GM21381 (cell line): ENCODE results near the gene RSAD2.
"Not testable (repeated sequence)": the region's sequence is repeated elsewhere in the genome, so short reads cannot be mapped to it uniquely, and the experiment has no call there.

Experiments used
- ATAC-seq: cut with Tn5 transposase; IDR thresholded peaks from one replicate; pipeline ENCODE4 v1.9.1; 2021; ENCODE audit warnings: mild to moderate bottlenecking, moderate library complexity; ENCODE audit not compliant: unreplicated experiment

Gene RSAD2

GRCh38 chr2:6896930-6897759 lies 19.6 kb downstream of the RSAD2 start:
- ATAC-seq = no peak

DNA sequence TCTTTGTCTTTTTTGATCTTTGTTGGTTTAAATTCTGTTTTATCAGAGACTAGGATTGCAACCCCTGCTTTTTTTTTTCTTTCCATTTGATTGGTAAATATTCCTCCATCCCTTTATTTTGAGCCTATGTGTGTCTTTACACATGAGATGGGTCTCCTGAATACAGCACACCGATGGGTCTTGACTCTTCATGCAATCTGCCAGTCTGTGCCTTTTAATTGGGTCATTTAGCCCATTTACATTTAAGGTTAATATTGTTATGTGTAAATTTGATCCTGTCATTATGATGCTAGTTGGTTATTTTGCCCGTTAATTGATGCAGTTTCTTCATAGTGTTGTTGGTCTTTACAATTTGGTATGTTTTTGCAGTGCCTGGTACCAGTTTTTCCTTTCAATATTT lies 25.0 kb downstream of the RSAD2 start:
- not testable (repeated sequence) for ATAC-seq

DNA sequence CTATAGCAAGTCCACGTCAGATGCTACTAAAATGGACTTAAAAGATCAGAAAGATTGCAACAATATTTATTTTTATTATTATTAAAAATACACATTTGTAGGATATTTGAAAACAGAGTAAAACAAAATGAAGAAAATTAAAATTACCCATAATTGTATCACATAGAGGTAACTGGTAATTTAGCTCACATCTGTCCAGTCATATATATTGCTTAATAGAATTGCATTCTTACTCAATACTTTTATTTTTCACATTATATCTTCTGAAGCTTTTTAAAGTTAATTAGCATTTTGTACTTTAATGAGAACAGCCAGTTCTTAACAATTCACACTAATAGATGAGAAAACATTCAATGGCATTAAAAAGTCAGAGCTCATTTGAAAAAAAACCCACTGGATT lies 28.1 kb downstream of the RSAD2 start:
- ATAC-seq = no peak

- no peak for ATAC-seq
Measured at GRCh38 chr2:6906165-6906741, 28.7 kb downstream of the RSAD2 start.

GRCh38 chr2:6908291-6908690 lies 30.7 kb downstream of the RSAD2 start:
- ATAC-seq = no peak

GRCh38 chr2:6909431-6910385 lies 32.1 kb downstream of the RSAD2 start:
- peak; percentile 98 for ATAC-seq

DNA sequence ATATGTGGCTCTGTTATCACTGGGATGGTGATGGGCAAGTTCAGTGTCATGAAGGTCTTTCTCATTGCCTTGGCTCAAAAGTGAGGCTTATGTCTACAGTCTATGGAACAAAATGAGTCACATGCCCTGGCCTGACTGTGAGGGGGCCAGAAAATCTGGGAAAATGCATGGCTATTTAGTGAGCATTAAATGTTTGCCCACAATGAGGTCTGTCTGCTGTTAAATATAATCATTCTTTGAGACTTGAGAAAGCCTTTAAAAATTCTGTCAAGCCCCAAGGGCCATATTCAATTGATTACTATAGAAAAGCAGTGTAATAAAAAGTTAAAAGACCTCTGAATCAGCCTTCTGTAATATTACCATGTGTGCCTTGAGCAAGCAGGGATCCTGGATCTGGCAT lies 34.1 kb downstream of the RSAD2 start:
- ATAC-seq = no peak

- no peak for ATAC-seq
Measured at GRCh38 chr2:6913415-6914157, 36.0 kb downstream of the RSAD2 start.

- no peak for ATAC-seq
Measured at GRCh38 chr2:6914828-6915227, 37.3 kb downstream of the RSAD2 start.

DNA sequence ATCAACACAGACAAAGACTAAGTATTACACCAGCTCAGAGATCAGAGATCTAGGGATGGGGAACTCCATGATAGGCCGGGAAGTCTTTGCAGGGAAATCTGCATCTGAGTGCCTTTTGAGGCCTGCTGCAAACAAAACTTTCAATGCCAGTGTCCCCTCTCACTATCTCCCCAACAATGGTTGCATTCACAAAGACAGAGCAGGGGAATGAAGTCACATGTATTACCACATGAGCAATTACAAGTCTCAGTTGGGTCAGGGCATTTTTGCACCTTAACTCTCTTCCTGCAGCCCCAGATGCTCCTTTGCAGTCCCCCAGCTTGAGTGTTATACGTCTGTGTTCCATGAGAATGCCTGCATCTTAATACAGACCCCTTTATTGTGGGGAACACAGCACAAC lies 37.8 kb downstream of the RSAD2 start:
- ATAC-seq = no peak

- no peak for ATAC-seq
Measured at GRCh38 chr2:6916224-6916623, 38.6 kb downstream of the RSAD2 start.

- ATAC-seq = no peak
Measured at GRCh38 chr2:6916736-6917070, 39.1 kb downstream of the RSAD2 start.

GRCh38 chr2:6917071-6917760 lies 39.6 kb downstream of the RSAD2 start, which contains the start of gene RNF144A:
TSS of gene RNF144A (plus strand) at chr2:6917412. CDS start at chr2:6996927, 79,515 bp downstream.
- peak; percentile 83 for ATAC-seq

- peak; percentile 38 for ATAC-seq
Measured at GRCh38 chr2:6917761-6918421, 40.3 kb downstream of the RSAD2 start.

DNA sequence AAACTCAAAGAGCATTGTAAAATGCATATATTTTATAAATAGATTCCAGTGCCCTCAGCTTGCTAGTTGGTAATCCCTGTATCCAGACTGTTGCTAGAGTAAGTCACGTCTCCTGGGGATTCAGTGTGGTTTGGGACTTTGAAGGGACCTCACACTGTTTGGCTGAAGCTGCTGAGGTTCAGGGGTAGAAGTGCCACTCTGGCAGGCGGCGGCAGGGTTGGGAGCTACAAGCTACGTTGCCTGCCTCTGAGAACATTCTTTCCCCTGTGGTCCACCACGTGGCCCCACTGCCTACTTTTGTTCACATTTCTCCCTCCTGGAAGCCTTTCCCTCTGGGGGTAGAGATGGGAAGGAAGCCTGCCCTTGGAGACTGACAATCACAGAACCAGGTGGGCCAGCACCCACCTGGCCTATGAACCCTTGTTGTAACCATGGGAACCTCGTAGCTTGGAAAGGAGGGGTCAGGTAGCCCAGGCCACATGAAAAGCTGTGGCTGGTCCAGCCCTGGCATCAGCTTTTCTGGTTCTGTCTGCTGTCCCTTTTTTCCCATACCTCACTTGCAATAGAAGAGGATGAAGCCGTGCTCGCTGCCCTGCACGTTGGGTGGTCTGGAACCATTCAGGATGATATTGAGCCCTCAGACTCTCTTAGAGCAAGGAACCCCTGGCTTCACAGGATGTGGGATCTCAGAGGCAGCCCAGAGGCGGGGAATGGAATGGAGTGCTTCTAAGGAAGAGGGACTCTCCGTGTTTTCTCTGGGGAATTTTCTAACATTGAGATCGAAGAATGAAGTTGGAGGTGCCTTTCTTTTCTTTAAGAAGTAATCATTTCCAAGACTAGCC lies 42.5 kb downstream of the RSAD2 start:
- no peak for ATAC-seq

DNA sequence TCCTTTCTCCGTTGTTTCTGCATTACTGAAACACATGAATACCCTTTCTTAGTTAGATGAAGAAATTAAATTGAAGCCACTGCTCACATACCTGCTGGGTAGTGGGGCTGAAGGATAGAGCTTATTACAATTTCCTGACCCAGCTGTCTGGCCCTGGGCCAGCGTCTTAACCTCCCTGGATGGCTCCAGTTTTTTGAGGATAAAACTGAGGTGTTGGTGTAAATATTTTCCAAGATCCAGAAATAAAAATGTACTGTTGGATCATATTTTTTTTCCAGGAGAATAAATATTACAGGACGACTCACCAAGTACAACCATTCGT lies 43.1 kb downstream of the RSAD2 start:
- ATAC-seq = no peak

DNA sequence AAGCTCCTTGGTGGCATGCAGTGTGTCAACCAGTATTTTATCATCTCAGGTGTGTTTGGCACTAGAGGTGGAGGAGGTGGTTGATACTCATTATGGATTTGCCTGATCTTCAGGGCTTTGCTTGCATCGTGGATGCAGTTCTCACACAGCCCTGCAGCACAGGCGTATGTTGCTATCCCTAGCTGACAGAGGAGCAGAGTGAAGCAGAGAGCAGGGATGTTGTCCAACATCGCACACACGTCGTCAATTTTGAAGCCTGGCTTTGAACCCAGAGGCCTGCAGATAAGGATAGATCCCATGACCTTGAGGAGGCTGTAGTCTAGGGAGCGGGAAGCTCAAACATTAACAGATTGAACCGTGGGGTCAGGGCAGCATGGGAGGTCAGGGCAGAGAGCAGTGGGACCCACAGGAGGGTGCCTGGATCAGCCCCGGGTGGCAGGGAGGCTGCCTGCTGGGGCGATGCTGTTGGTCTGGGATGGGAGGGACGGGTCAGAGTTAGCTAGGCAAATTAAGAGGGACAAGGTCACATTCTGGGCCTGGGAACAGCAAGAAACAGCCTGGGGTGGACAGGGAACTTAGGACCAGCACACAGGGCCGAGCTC lies 43.8 kb downstream of the RSAD2 start:
- ATAC-seq = no peak

GRCh38 chr2:6922201-6922656 lies 44.7 kb downstream of the RSAD2 start:
- ATAC-seq = no peak
